Stomach (tissue), 9 donors: Measurements from ENCODE around the gene MYL3. TPM values are rescaled to one million over a fixed set of nuclear protein-coding genes. Genes with fewer than 3 reads are reported as not detected.

Source experiments
- DNase-seq, 2 donors: peaks; one replicate each; pipeline versions ENCODE4 v3.0.0 to v3.0.0-alpha.2; 2013 to 2019
- H3K27ac ChIP-seq, 5 donors: fragments of 200-600 bp in 4 of 5; sonication (generic) in 4 of 5; one replicate each; pipeline ENCODE4 v1.5.1; 2013 to 2019; ENCODE audit warnings: mild to moderate bottlenecking in 1 of 5, moderate library complexity in 1 of 5
- H3K27me3 ChIP-seq, 3 donors: fragments of 200-600 bp; sonication (generic); one replicate each; pipeline ENCODE4 v1.5.1; 2017 to 2019; ENCODE audit warnings: mixed run types in 1 of 3
- H3K36me3 ChIP-seq, 4 donors: fragments of 200-600 bp; sonication (generic); 1 replicate in 3 of 4; 2 replicates in 1 of 4; pipeline ENCODE4 v1.5.1; 2016 to 2019
- H3K4me1 ChIP-seq, 4 donors: fragments of 200-600 bp; sonication (generic); one replicate each; pipeline ENCODE4 v1.5.1; 2016 to 2019
- H3K4me3 ChIP-seq, 4 donors: fragments of 200-600 bp; sonication (generic) in 3 of 4; one replicate each; pipeline ENCODE4 v1.5.1; 2016 to 2019; ENCODE audit warnings: mild to moderate bottlenecking in 1 of 4
- H3K9me3 ChIP-seq, 4 donors: fragments of 200-600 bp; sonication (generic); one replicate each; pipeline ENCODE4 v1.5.1; 2016 to 2019
- EP300 ChIP-seq: sonication (generic); formaldehyde crosslinking; IDR thresholded peaks from one replicate; pipeline ENCODE4 v1.6.1; 2017; ENCODE audit warnings: antibody characterized with exemption
- POLR2A ChIP-seq, 4 donors: fragments of 450-650 bp; IDR thresholded peaks; one replicate each; pipeline ENCODE4 v1.6.1; 2016; ENCODE audit warnings: antibody characterized with exemption in 4 of 4, control low read depth in 2 of 4, mild to moderate bottlenecking in 1 of 4, moderate library complexity in 1 of 4
- POLR2AphosphoS5 ChIP-seq, 3 donors: sonication (generic); formaldehyde crosslinking; IDR thresholded peaks; one replicate each; pipeline ENCODE4 v1.6.1; 2016; ENCODE audit warnings: antibody characterized with exemption in 3 of 3
- WGBS, 5 donors: extraction: QIAGEN DNeasy Blood & Tissue Kit in 3 of 5; methylation state at CpG; one replicate each; pipeline versions ENCODE4 v1.1.5 to v1.1.7; 2013 to 2018; 5-methylcytosine and 5-hydroxymethylcytosine counted together
- intact Hi-C: fragments of 100-400 bp; cut with DNase I; formaldehyde crosslinking; loops from one replicate; pipeline ENCODE4 v1.15.1; 2023; ENCODE audit warnings: low total_unique reads
- polyA plus RNA-seq, 3 donors: library from polyadenylated mRNA; stranded (reverse); fragments of 200-250 nt; gene quantifications; one replicate each; pipeline ENCODE4 v1.2.3, GENCODE V29; 2013
- total RNA-seq, 5 donors: library from RNA; depleted of rRNA; stranded (reverse); fragments of >200 nt; gene quantifications; one replicate each; pipeline versions ENCODE4 v1.1.0 to v1.2.3, GENCODE V29; 2014 to 2016
- TF ChIP-seq, protein P1 (sequence below), 7 experiments: fragments of 450-650 bp in 4 of 7; fragments of 200-600 bp in 3 of 7; sonication (generic) in 3 of 7; IDR thresholded peaks; one replicate each; pipeline ENCODE4 v1.5.1; 2016 to 2019; ENCODE audit warnings: antibody characterized with exemption in 7 of 7, control low read depth in 2 of 7, mild to moderate bottlenecking in 1 of 7
- donor health status: healthy with polysubstance abuse.
- donor health status: Bipolar disorder and iron deficiency.
- donor health status: healthy.

Gene MYL3
- total and polyA plus RNA-seq, 8 donors: 1.5 to 11.5 (median 5.0) TPM; not detected in 4

GRCh38 chr3:46856576-46857471 is 6.4 kb downstream of the MYL3 start:
- 86 to 88% (median 87%) methylated on average over 15 to 17 of the region's 17 CpGs for WGBS, 5 donors
- Histone ChIP-seq H3K9me3 (no peaks in the 10 kb centered on the region), H3K36me3 (no peaks in the 10 kb centered on the region), H3K27ac (no peak overlapping the region), H3K4me3 (no peak overlapping the region), H3K4me1 (no peaks in the 10 kb centered on the region), H3K27me3 (peaks cover 0 to 22% (median 0%) of the 10 kb centered on the region in 3 donors)
- no peak for TF ChIP-seq POLR2A (IDR thresholded peaks at IDR 0.05)
- TF ChIP-seq, protein P1, sequence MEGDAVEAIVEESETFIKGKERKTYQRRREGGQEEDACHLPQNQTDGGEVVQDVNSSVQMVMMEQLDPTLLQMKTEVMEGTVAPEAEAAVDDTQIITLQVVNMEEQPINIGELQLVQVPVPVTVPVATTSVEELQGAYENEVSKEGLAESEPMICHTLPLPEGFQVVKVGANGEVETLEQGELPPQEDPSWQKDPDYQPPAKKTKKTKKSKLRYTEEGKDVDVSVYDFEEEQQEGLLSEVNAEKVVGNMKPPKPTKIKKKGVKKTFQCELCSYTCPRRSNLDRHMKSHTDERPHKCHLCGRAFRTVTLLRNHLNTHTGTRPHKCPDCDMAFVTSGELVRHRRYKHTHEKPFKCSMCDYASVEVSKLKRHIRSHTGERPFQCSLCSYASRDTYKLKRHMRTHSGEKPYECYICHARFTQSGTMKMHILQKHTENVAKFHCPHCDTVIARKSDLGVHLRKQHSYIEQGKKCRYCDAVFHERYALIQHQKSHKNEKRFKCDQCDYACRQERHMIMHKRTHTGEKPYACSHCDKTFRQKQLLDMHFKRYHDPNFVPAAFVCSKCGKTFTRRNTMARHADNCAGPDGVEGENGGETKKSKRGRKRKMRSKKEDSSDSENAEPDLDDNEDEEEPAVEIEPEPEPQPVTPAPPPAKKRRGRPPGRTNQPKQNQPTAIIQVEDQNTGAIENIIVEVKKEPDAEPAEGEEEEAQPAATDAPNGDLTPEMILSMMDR (IDR thresholded peaks at IDR 0.05): no peak
- no peak for TF ChIP-seq POLR2AphosphoS5 (IDR thresholded peaks at IDR 0.05)
- no peak for TF ChIP-seq EP300
- intact Hi-C loops: no loop called here
- no peak for DNase-seq

GRCh38 chr3:46854555-46854991 is 8.7 kb downstream of the MYL3 start:
- intact Hi-C loops: no loop called here

DNA sequence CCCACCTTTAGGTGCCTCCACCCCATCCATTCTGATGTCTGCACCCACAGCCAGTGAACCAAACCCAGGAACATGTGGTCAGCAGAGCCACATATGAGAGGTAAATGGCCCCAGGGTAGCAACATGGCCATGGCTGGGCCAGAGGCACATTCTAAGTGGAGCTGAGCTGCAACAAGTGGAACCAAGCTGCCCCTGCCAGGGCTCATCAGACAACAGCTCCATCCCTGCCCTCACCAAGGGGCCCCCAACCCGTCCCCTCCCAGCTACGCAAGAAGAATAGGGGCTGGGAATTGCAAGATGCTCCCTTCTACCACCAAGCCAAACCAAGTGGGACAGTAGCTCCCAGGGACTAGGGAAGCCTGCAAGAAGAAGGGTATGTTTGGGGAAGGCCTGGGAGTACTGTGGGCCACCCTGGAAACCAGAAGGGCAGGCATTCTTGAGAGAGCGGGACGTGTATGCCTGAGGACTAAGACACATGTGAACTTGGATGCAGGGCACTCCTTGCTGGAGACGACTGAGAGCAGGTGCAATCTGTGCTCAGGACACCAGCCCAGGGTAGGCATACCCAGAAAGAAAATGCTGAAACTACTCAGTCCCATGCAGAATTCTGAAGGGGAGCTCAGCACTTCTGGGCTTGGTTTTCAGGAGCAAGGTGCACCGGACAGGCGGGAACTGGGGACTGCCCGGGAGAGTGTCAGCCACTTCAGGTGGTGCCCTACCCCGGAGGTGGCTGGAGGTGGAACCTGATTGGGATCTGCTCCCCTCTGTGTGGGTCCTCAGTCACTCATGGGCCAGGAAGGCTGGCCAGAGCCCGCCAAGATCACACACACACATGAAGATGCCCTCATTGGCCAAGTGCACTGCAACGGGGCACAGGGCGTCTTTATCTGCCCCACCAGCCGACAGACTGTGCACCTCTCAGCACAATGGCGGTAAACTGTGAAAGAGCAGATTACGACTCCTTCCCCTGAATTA is 9.5 kb downstream of the MYL3 start:
- no peak for DNase-seq
- no peaks in the 10 kb centered on the region for H3K36me3 ChIP-seq

More at GRCh38 chr3:46854555-46854991, 8.7 kb downstream of the MYL3 start:
- no peak for DNase-seq
- peaks cover 0 to 22% (median 0%) of the 10 kb centered on the region in 3 donors for H3K27me3 ChIP-seq
- no peak overlapping the region for H3K27ac ChIP-seq
- no peak overlapping the region for H3K4me3 ChIP-seq
- H3K36me3 ChIP-seq: no peaks in the 10 kb centered on the region
- H3K4me1 ChIP-seq: no peaks in the 10 kb centered on the region
- no peaks in the 10 kb centered on the region for H3K9me3 ChIP-seq
- TF ChIP-seq, protein P1 (IDR thresholded peaks at IDR 0.05): no peak
- TF ChIP-seq EP300 (no peak), POLR2A (IDR thresholded peaks at IDR 0.05) (no peak), POLR2AphosphoS5 (IDR thresholded peaks at IDR 0.05) (no peak)
- WGBS, 5 donors: 83 to 91% (median 87%) methylated on average over 5 of the region's 5 CpGs

More for the DNA sequence above, 9.5 kb downstream of the MYL3 start:
- H3K4me3 ChIP-seq: no peak overlapping the region
- no peaks in the 10 kb centered on the region for H3K4me1 ChIP-seq
- peaks cover 0 to 20% (median 0%) of the 10 kb centered on the region in 3 donors for H3K27me3 ChIP-seq
- 77 to 89% (median 82%) methylated on average over 11 to 15 of the region's 15 CpGs for WGBS, 5 donors
- no peaks in the 10 kb centered on the region for H3K9me3 ChIP-seq
- H3K27ac ChIP-seq: no peak overlapping the region
- intact Hi-C loops: no loop called here
- TF ChIP-seq POLR2AphosphoS5 (IDR thresholded peaks at IDR 0.05): no peak
- TF ChIP-seq POLR2A (IDR thresholded peaks at IDR 0.05): no peak
- TF ChIP-seq, protein P1 (IDR thresholded peaks at IDR 0.05): no peak
- TF ChIP-seq EP300: no peak
